Embryonic facial prominence (tissue), 1 donor: Measurements from ENCODE around the gene PMM2.

Experiments
- DNase-seq: peaks from one replicate; pipeline ENCODE4 v3.0.0-alpha.2; 2016; ENCODE audit errors: extremely low spot score

The PMM2 gene

GRCh38 chr16:8886593-8887430 lies 89.2 kb downstream of the PMM2 start:
- DNase-seq = no peak

- no peak for DNase-seq
These were observed 89.8 kb downstream of the PMM2 start for GRCh38 chr16:8887431-8887765.

GRCh38 chr16:8887952-8888560 lies 90.4 kb downstream of the PMM2 start:
- no peak for DNase-seq

DNA sequence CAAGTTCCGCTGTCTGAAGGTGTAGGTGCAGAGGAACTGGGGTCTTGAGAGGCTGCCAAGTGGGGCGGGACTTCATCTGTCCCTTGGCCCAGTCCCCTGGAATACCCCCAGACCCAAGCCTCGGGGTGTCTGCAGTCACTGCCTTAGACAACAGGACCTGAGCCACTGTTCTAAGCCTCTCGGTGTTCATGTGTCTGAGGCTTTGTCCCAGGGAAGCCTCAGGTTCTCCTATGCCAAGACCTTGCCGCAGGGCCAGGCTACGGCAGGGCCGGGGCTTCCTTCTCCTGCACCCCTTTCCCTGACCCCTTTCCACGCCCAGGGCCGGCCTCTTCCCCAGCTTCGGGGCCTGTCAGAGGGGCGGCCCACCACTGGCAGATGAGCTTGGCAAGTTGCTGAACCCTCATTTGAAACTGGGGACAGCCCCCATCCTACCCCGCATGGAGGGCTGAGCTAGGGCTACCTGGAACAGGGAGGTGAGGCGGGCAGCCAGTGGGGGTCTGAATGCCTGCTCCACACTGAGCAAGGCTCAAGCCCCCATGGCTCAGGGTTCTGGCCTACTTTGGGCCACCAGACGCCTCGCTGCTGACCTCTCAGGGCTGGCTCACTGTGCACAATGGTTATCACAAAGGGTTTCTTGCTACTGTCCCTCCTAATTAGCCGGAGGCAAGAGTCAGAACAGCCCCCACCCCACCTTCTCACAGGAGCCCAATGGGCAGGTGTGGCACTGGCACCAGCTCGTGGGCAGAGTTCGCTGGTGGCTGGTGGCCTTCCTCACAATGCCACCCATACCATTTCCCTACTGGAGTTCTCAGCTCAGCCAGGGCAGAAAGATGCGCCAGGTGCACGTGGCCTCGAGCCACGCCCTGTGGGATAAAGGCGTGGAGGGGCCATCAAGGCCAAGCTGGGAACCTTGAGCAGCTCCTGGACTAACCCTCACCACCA lies 91.6 kb downstream of the PMM2 start:
- no peak for DNase-seq

DNA sequence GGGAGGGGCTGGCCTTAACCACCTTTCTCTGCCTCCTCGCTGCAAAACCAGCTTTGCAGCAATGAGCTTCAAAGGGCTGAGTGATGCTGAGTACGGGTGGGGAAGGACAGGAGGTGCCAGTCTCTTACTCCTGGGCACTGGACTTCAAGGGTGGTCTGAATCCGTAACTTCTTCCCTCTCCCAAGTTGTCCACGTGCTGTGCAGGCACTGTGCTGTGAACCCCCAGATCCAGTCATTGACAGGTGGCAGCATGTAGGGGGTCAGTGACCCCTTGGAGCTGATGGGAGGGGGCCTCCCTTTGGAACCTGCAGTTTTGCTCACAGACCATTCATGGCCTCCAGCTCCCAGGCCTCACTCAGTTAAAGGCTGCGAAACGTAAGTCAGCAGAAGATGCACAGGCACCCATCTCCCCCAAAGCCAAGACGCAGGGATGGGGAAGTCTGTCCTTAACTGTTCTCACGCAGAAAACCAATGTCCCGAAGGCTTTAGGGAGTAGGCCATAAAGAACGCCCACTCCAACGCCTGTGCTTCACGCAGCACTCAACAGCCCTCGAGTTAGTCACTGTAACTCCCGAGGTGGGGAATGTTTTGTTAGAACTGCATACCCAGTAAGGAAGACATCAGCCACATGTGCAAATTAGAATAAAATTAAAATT lies 92.4 kb downstream of the PMM2 start:
- no peak for DNase-seq

GRCh38 chr16:8890549-8890921 lies 92.9 kb downstream of the PMM2 start:
- DNase-seq = no peak

- DNase-seq = no peak
These were observed 94.5 kb downstream of the PMM2 start for GRCh38 chr16:8892101-8892575.

GRCh38 chr16:8893426-8893825 lies 95.8 kb downstream of the PMM2 start:
- DNase-seq = no peak

- DNase-seq = no peak
These were observed 96.5 kb downstream of the PMM2 start for GRCh38 chr16:8893976-8894690.

DNA sequence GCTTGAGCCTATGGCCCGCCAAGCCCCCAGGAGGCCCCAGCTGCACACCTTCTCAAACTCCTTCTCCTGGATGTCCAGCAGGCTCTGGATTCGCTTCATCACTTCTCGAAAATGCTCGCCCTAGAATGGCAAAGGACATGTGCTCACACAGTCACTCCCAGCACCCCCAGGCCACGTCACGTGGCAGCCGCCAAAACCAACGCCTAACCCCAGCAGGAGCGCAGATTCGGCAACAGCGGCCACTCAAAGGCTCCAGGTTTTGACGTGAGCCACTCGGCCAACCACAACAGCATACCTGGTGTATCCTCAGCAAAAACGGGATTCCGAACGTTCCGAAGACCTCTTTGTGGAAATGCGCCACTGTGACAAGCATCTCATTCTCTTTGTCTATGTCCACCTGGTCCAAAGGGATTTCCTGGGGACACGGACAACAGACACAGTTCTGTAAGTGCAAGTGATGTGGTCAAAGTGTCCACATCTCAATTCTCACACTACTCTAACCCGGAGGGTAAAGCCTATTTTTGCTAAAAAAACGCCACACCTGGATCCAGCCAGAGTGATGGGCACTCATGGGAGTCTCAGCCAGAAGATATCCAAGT lies 97.2 kb downstream of the PMM2 start:
- no peak for DNase-seq

DNA sequence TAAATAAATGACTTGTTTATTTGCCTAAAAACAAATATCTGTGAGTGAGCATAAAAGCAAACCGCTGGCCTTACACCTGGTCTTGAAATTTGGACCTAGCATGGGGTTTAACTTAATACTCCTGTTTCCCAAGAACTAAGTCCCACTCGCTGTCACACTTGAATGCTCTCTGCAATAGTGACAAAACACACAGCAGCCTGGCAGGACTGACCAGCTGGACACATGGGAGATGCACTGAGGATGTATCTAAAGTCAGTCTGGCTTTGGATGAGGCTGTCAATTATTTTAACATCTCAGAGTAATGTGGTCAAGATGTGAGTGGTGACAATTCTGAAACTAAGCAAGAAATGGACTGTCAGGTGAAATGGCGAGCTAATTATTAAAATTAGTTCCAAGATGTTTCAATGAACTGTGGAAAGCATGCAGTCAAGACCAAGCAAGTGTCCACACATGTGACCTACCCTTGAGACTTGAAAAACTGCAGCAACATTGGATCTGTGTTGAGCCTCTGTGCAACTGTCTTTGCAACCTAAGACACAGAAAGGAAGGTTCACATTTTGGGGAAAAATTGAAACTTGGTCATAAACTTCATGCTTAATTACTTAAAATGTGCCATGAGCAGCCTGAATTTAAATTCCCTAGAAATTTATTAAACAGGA lies 101.2 kb downstream of the PMM2 start:
- DNase-seq = no peak
